GM20431 (cell line): Measurements from ENCODE around the gene PAQR7.

Source experiments
- in situ Hi-C: fragments of 300-500 bp; cut with MseI, MboI; formaldehyde crosslinking; loops from one replicate; pipeline ENCODE4 v1.15.0; 2020; ENCODE audit warnings: low sequenced_read_pairs; ENCODE audit not compliant: unreplicated experiment

The PAQR7 gene

DNA sequence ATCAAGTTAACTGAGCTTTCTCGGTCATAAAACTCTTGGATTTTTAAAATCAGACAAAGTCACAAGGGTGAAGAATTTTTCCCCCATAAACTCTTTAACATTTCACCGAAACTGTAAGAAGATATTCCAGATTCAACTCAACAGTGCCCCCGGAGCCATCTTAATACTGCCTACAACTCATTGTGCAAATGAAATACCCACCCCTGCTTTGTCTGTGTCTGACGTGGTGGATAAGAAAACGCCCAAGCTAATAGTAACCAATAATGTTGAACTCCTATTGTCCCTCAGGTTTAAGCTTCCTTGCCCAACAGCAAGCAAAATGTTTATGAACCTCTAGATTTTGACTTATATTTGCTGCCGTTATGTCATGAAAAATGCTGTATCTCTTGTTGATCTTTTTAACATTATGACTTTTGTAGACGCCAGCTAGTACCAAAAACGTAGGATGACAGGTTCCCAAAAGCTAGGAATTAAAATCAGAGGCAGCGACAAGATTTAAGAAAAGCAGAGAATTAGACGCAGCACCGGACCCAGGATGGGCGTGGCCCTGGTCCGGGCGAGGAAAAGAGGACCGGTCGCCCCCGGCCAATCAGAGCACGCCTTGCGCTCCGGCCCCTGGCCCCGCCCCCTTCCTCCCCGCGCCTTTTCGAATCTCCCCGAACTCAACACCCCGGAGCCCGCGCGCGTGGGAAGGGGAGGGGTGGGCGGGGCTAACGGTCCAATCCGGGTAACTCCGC lies 29.6 kb upstream of the PAQR7 start:
- in situ Hi-C loops, result no loop called here

DNA sequence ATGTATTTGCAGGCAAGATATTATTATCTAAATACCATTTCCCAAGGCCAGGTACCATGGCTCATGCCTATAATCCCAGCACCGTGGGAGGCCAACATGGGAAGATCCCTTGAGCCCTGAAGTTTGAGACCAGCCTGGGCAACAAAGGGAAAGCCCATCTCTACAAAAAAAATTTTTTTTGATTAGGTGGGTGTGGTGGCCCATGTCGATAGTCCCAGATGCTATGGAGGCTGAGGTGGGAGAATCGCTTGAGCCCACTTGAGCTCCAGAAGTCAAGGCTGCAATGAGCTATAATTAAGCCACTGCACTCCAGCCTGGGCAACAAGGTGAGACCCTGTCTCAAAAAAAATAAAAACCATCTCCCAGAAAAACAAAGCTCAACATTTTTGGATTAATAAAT lies 28.5 kb upstream of the PAQR7 start:
- in situ Hi-C loops, result no loop called here

DNA sequence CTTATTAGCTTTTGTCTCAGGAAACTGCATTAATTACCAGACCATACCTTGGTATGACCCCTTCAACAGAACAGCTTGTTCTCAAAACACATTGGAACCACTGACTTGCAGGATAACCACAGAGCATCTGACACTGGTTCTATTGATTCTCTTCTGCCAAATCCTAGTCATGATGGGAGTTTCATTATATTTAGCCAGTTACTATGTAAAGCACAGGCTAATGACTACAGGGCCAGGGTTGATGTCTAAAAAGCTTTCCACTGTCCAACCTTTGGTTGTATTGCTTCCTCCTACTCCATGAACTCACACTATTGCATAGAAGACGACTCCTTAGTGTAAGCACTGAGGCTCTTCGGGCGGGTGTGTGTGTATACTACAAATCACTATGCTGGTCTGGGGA lies 27.0 kb upstream of the PAQR7 start:
- in situ Hi-C loops, result no loop called here

DNA sequence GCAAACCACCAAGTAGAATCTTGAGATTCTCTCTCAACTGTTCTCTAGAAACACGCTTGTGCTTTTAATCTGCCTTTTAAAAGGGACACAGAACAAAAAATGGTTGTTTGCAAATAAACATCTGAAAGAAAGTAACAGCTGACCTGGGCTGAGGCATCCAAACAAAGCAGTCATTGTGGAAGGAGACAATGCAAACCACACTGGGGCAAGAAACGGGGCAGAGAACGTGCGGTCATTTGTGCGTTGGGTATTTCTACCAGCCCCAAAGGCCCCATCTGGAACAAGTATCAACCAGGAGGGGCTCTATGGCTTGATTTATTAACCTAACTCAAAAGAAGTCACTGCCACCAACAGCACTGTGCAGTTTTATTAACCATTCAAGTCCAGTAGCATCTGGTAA lies 24.7 kb upstream of the PAQR7 start:
- in situ Hi-C loops, result no loop called here

GRCh38 chr1:25899792-25900191 lies 24.3 kb upstream of the PAQR7 start:
- in situ Hi-C loops, result loop anchor here (10.0 kb wide), 1 partner anchor 95 kb away; the partner anchor contains the start of gene PAFAH2

GRCh38 chr1:25898223-25899015 lies 22.9 kb upstream of the PAQR7 start:
- in situ Hi-C loops, result loop anchor here (10.0 kb wide), 1 partner anchor 96 kb away; the partner anchor contains the start of gene PAFAH2

GRCh38 chr1:25897754-25898153 lies 22.2 kb upstream of the PAQR7 start:
- in situ Hi-C loops, result loop anchor here (10.0 kb wide), 1 partner anchor 97 kb away; the partner anchor contains the start of gene PAFAH2

DNA sequence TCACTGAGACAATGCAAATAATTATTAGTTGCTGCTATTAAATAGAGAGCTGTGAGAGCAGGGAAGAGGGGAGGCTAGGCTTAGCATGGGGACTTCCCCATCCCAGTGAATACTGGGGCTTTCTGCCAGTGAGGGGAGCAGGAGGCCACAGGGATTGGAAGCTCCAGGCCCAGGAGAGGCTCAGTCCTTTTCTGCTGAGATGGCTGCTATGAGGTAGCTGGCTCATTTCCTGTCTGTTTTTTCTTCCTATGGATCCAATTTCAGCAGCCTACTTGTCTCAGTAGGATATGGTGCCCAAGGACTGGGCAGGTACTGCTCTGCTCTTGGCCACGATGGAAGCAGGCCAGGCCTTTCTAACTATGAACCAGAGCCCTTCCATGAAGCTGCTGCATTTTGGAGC lies 20.8 kb upstream of the PAQR7 start:
- in situ Hi-C loops, result loop anchor here (10.0 kb wide), 1 partner anchor 99 kb away; the partner anchor contains the start of gene PAFAH2

DNA sequence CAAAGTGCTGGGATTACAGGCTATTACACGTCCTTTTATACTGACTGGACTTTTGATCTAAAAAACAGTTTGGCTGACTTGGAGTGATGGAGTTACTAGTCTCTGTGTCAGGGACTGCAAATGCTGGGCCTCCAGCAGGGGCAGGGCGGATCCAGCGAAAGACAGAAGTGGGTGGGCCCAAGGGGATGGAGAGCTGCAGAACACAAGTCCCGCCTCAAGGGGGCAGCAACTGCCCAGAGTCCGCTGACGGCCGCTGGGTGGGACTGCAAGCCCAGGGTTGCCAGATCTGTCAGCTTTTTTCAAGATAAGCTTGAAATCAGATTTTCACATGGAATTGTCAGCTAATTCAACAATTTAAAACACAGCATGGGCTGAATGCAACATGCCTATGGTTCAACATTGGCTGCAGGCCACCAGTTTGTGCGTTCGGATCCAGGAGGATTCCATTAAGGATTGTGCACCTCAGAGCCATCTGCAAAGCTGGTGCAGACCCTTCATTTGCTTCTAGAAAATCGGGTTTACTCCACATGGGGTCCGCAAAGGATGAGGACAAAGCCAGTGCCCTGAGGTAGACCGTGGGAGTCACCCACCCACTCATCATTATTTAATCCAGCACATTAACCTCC lies 20.0 kb upstream of the PAQR7 start:
- in situ Hi-C loops, result loop anchor here (10.0 kb wide), 1 partner anchor 99 kb away; the partner anchor contains the start of gene PAFAH2

GRCh38 chr1:25893116-25893515 lies 17.6 kb upstream of the PAQR7 start:
- in situ Hi-C loops, result loop anchor here (10.0 kb wide), 1 partner anchor 102 kb away; the partner anchor contains the start of gene PAFAH2

DNA sequence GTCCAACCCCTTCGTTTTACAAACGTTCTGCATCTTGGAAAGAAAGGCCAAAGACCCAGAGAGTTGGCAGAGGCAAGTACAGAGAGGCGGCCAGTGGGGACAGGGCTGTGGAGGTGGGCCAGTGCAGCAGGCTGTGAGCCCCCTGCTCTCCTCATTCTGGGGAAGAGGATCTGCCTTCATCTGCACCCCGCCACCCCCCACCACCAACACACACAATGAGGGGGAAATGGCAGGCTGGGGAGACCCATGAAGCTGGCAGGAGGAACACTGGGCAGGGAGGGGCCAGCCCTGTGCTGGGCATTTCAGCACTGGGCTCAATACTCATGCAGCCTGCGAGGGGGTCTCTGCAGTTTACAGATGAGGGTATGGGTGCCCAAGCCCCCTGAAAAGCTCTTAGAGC lies 16.1 kb upstream of the PAQR7 start:
- in situ Hi-C loops, result loop anchor here (10.0 kb wide), 1 partner anchor 103 kb away; the partner anchor contains the start of gene PAFAH2

- in situ Hi-C loops, result loop anchor here (10.0 kb wide), 1 partner anchor 104 kb away; the partner anchor contains the start of gene PAFAH2
Observed at GRCh38 chr1:25890239-25891034, 14.9 kb upstream of the PAQR7 start.

DNA sequence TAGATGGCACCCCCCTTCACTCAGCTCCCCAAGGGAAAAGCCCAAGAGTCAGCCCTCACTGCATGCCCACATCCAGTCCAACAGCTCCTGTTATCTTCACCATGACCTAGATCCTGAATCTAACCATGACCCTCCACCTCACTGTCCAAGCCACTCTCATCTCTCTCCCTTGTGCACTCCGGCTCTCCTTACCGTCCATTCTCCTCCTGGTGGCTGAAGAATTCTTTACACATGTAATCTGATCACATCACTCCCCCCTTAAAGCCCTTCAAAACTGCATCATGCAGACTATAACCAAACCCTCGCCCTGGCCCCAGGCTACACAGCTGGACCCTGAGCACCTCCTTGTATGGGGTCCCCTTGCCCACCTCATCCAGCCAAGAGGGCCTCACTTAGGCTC lies 14.0 kb upstream of the PAQR7 start:
- in situ Hi-C loops, result no loop called here

- in situ Hi-C loops, result no loop called here
Observed at GRCh38 chr1:25888426-25888987, 13.0 kb upstream of the PAQR7 start.

GRCh38 chr1:25885602-25886001 lies 10.1 kb upstream of the PAQR7 start:
- in situ Hi-C loops, result no loop called here

- in situ Hi-C loops, result no loop called here
Observed at GRCh38 chr1:25881266-25881665, 5.8 kb upstream of the PAQR7 start.

GRCh38 chr1:25880518-25880917 lies 5.0 kb upstream of the PAQR7 start:
- in situ Hi-C loops, result no loop called here

- in situ Hi-C loops, result no loop called here
Observed at GRCh38 chr1:25879675-25880074, 4.2 kb upstream of the PAQR7 start.

GRCh38 chr1:25878690-25879089 lies 3.2 kb upstream of the PAQR7 start:
- in situ Hi-C loops, result no loop called here
